DOHH2 (cell line): Measurements from ENCODE around the gene PSPH.

Experiments
- EZH2phosphoT487 ChIP-seq: fragments of 200-600 bp; sonication (generic); IDR thresholded peaks from 2 replicates; pipeline ENCODE4 v1.6.1; 2017; ENCODE audit warnings: borderline replicate concordance, mild to moderate bottlenecking, antibody characterized with exemption, low read length, moderate library complexity, mixed read lengths
- TF ChIP-seq, protein P1 (sequence below): fragments of 200-600 bp; sonication (generic); IDR thresholded peaks from one replicate; pipeline ENCODE4 v1.5.1; 2014; ENCODE audit warnings: antibody characterized with exemption, mild to moderate bottlenecking, low read depth, low read length; ENCODE audit not compliant: poor library complexity, severe bottlenecking

DNA sequence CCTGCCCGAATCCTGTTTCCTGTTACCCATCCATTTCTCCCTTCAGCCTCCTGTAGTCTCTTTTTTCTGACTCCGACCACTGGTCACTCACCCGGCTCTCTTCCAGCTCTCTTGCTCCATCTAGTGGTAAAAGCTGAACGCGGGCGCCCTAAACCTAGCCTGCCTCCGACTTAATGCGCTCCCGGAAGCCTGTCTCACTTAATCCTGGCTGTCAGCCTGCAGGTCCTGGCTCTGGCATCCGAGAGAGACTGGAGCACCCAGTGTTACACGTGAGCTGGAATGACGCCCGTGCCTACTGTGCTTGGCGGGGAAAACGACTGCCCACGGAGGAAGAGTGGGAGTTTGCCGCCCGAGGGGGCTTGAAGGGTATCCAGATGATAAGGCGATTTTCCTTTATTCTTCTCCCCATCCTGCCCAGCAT lies 23.1 kb upstream of the PSPH start:
- TF ChIP-seq, protein P1, sequence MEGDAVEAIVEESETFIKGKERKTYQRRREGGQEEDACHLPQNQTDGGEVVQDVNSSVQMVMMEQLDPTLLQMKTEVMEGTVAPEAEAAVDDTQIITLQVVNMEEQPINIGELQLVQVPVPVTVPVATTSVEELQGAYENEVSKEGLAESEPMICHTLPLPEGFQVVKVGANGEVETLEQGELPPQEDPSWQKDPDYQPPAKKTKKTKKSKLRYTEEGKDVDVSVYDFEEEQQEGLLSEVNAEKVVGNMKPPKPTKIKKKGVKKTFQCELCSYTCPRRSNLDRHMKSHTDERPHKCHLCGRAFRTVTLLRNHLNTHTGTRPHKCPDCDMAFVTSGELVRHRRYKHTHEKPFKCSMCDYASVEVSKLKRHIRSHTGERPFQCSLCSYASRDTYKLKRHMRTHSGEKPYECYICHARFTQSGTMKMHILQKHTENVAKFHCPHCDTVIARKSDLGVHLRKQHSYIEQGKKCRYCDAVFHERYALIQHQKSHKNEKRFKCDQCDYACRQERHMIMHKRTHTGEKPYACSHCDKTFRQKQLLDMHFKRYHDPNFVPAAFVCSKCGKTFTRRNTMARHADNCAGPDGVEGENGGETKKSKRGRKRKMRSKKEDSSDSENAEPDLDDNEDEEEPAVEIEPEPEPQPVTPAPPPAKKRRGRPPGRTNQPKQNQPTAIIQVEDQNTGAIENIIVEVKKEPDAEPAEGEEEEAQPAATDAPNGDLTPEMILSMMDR: peak; percentile 98
- no peak for TF ChIP-seq EZH2phosphoT487
